Measurements from ENCODE around the gene UQCR10. TPM values are rescaled to one million over a fixed set of nuclear protein-coding genes. Genes with fewer than 3 reads are reported as not detected.
A peak's percentile ranks its signal among the peaks of the same experiment; 100 is the strongest.
"Not testable (repeated sequence)": the region's sequence is repeated elsewhere in the genome, so short reads cannot be mapped to it uniquely, and the experiment has no call there.

The UQCR10 gene
- total RNA-seq, 1 donor from 2014 or later = 50.5 TPM

DNA sequence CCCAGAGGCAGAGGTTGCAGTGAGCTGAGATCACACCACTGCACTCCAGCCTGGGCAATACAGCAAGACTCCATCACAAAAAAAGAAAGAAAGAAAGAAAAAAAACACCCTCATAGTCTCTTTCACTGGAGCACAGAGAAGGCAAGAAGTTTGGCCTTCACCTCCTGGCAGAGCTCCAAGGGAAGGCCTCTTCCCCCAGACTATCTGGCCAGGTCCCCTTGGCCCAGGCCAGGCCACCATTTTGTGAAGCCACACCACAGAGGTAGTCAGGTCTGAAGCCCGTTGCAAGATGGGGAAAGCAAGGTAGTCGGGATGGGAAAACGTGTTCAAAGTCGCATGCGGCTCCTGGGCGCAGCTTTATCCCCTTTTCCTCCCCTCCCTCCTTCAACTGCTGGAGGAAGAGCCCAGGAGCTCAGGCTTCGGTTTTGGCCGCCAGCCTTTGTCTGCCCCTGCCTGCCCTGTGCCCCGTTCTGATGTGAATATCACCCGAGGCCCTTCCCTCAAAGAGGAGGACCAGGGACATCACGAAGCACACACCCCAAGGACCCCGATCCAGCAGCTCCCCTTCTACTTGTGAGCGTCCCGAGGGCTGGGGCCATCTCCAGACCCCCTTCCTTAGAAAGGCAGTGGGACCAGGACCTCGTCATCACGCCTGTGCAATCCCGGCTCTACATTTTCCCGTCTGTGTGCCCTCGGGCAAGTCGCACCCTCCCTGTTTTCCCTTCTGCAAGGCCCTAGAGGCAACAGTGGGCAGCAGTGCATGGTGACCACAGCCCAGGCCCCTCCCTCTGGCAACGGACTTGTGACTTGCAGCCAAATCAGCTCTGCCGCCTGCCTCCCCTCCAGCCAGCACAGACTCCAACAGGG, 29.7 kb upstream of the UQCR10 start:
- no peak for DNase-seq

DNA sequence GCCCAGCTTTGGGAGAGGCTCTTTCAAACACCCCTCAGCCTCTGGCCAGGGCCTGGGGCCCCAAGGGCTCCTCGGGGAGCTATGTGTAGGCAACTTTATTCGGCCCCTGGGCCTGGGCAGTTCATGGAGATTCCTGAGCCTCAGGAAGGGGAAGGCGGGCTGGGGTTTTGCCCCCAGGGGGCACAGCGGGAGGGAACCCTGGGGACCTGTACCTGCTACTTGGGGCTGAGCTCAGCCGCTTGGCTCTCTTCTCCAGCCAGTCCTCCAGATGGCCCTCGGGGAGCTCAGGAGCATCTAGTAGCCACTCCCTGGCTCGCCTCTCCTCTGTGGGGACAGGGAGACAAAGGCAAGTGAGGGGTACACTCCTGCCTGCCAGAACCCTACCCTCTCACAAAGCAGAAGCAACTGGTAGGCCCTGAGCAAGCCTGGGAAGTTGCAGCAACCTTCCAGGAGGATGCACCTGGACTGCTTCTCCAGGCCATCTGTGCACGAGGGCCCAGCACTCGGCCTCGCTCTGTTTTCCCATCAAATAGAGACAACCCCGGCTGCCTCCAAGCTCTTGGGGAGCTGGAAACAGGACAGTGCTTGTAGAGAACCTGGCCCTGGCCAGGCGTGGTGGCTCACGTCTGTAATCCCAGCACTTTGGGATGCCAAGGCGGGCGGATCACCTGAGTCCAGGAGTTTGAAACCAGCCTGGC, 28.9 kb upstream of the UQCR10 start:
- DNase-seq = no peak

DNA sequence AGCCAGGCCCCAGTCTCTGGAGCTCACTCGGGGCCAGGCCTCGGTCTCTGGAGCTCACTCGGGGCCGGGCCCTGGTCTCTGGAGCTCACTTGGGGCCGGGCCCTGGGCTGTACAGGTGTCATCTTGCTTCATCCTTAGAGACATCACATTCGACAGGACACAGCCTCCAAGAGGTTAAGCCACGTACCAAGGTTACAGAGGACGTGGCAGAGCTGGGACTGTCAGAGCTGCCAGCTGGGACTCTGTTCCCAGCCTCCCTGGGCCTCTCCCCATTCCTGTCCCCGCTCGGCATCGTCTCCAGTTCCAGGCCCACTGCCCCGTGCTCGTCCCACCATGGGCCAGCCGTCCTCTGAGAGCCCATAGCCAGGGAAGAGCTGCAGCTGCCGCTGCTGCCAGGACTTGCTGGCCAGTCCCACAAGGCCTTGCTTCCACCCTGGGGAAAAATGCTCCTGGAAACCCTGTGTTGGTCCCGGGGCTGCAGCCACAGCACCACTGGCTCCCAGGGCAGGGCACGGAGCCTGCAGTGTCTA, 27.8 kb upstream of the UQCR10 start:
- DNase-seq = no peak

DNA sequence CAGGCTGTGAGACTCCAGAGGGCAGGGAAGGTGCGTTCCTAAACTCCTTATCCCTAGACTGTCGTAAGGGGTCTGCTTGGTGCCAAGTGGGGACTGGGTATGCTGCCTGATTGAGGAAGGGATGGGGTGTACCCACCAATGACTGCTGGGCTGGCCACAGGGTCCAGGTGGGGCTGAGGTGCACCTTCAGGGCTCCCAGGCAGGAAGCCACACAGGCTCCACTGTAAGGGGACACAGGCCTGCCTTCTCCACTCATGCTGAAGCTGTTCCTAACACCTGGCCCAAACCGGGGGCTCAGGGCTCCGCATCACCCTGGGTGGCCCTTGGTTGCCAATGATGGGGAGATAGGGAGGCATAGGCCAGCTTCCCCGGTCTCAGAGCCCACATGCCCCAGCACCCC, 27.0 kb upstream of the UQCR10 start:
- no peak for DNase-seq

- no peak for DNase-seq
These were observed 25.2 kb upstream of the UQCR10 start for GRCh38 chr22:29741926-29742325.

DNA sequence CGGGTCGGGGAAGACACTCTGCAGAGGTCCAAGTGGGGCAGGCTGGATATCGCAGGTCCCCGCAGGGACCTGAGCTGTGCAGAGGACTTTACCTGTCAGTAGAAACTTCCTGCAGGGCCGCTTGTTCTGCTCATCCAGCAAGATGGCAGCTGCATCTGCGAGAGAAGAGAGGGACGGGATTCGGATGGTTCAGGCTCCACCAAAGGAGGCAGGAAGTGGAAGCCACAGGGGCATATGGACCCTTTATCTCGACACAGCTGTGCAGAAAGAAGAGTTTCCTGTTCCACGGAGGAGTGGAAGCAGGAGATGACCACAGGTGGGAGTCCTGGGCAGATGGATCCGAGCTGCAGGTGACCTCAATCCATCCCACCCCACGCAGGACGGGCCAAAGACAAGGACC, 24.8 kb upstream of the UQCR10 start:
- DNase-seq = no peak

GRCh38 chr22:29744902-29745301, 22.3 kb upstream of the UQCR10 start:
- DNase-seq = no peak

DNA sequence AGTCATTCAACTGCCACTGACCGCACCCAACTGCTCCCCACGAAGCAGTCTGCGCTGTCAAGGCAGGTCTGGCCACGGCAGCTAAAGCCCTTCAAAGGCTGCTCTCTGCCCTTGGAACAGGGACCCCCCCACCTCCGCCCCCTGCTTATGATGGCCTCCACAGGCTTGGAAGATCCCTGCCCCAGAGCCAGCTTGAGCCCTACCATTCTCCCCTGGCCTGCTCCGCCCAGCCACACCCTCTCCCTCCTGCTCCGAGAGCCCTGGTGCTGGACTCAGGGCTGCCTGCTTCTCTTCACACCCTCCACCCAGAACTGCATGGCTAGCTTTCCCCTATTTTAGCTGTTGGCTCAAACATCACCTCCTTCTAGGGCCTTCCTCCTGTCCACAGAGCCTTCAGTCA, 19.3 kb upstream of the UQCR10 start:
- no peak for DNase-seq

- no peak for DNase-seq
These were observed 18.8 kb upstream of the UQCR10 start for GRCh38 chr22:29748248-29748893.

DNA sequence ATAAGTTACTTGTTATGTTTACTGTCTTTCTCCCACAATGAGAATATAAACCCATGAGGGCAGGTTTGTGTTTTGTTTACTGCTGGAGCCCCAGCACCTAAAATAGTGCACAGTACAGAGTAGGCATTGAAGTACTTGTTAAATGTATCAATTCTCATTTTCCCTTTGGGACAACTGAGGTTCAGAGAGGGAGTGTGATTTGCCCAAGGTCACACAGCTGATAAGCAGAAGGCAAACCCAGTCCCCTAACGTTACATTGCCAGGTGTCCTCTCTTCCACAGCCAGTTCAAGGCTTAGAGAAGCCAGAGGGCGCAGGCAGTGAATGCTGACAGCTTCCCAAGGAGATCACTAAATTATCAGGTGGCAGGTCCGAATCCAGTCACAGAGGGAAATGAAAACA, 17.1 kb upstream of the UQCR10 start:
- no peak for DNase-seq

DNA sequence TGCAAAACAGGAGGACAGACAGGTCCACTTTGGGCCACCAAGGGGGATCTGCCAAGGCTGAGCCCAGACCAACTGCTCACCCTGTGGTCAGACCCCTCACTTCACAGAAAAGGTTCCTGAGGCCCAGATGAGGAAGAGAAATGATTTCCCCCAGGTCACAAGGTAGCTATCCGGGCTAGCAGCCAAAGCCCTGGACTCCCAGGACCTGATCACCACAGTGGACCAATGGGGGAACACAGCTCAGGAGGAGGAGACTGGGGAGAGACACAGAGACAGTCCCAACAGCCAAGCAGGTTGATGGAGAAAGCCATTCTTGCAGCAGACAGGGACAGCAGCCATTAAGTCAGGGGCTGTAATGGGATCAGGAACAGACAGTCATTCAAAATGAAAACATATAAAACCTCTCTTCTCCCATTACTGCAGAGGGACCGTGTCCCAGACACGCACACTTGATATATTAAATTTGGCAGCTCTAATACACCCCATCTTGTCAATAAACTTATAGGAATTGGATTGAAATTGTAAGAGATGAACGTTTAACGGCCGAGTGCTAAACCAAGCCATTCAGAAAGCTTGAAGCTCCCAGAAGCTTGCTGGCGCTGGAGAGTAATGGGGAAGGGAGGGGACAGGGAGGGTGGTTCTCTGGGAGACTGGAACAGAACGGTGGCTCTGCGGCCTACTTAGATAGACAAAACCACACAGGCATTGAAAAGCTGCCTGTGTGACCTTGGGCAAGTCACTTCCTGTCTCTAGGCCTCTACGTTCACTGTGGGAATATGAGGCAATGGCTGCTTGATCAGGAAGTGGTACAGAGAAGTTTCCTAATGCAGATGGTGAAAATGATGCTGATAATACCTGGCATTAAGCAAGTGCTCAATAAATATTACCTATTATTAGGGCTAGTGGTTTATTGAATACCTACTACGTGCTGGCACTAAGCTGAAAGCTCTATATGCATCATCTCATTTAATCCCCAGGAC, 16.3 kb upstream of the UQCR10 start:
- DNase-seq = peak; percentile 12

DNA sequence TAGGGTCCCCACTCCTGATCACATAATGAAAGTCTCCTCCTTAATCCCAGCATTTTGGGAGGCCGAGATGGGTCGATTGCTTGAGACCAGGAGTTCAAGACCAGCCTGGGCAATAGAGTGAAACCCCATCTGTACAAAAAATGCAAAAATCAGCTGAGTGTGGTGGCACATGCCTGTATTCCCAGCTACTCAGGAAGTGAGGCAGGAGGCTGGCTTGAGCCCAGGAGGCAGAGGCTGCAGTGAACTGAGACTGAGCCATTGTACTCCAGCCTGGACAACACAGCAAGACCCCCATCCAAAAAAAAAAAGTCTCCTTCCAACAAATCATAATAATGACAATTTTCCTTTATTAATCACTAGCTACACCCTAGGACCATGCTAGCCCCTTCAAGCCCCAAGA, 15.5 kb upstream of the UQCR10 start:
- no peak for DNase-seq

GRCh38 chr22:29753808-29754657, 13.1 kb upstream of the UQCR10 start:
- DNase-seq = no peak

- not testable (repeated sequence) for DNase-seq
These were observed 12.3 kb upstream of the UQCR10 start for GRCh38 chr22:29754658-29755395.

GRCh38 chr22:29755889-29756288, 11.3 kb upstream of the UQCR10 start:
- DNase-seq = no peak

DNA sequence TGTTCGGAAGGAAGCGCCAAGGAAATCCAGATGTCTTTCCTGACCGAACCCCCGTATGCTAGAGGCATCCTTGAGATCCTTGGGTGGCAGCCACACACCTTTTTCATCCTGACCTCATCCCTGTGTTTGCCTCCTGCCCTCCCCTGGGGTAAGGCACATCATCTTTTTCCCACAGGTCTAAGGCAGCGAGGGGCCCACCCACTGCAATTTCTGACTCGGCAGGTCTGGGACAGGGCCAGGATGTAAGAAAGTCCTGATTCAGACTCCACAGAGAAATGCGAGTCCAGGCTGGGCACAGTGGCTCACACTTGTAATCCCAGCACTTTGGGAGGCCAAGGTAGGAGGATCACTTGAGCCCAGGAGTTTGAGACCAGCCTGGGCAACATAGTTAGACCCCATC, 10.8 kb upstream of the UQCR10 start:
- DNase-seq = no peak

GRCh38 chr22:29757096-29757495, 10.1 kb upstream of the UQCR10 start:
- no peak for DNase-seq

GRCh38 chr22:29758068-29758622, 9.0 kb upstream of the UQCR10 start:
- DNase-seq = no peak

DNA sequence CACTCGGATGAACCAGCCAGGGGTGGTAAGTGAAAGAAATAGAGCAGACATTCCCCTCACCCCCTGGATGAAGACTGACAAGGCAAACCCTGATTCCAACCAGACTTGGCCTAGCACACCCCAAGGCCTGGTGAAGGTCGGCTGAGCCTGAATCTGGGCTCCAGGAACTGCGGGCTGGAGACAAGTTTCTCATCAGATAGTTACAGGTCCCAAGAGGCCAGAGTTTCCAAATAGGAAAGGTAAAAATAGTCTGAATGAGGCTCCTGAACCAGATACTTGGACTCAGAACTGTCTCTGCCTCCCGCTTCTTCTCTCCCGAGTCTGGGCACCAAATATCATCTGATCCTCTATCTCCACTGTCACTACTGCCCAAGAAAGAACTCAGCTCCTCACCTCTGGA, 8.2 kb upstream of the UQCR10 start:
- no peak for DNase-seq

GRCh38 chr22:29762263-29762662, 4.9 kb upstream of the UQCR10 start:
- no peak for DNase-seq

All from dermis blood vessel endothelial cell (primary cell).